ENCODE measurements around the gene FAM193B. TPM values are rescaled to one million over a fixed set of nuclear protein-coding genes. Genes with fewer than 3 reads are reported as not detected.

The FAM193B gene
- total and polyA plus RNA-seq, 9 of the 15 experiments (the other 6 are each of a cell fraction or from before 2014, with no cell fraction given): 4.4 to 76.4 (median 37.3) TPM

GRCh38 chr5:177538876-177539275 lies 15.5 kb downstream of the FAM193B start (continued):
- no peak for TF ChIP-seq CREB1 (IDR thresholded peaks at IDR 0.05)
- TF ChIP-seq CREB1 (CRISPR knock-in tag; IDR thresholded peaks at IDR 0.05): no peak
- no peak for TF ChIP-seq DDX20 (tag; IDR thresholded peaks at IDR 0.05; ENCODE audit: low read depth)
- TF ChIP-seq ZBTB49 (CRISPR knock-in tag; IDR thresholded peaks at IDR 0.05; ENCODE audit: borderline replicate concordance): no peak

GRCh38 chr5:177537389-177538361 lies 16.7 kb downstream of the FAM193B start:
- no peak overlapping the region for H3K9ac ChIP-seq (ENCODE audit: insufficient read depth in 1 of 2, low read depth in 2 of 2, low read length in 2 of 2)
- TF ChIP-seq CREB3 (tag; conservative IDR thresholded peaks at IDR 0.05; ENCODE audit: low read depth) (no peak), FOS (IDR thresholded peaks at IDR 0.05; ENCODE audit: extremely low read depth, insufficient read length) (no peak), TBP (optimal IDR thresholded peaks at IDR 0.05; ENCODE audit: low read depth, low read length) (no peak), MEF2A (IDR thresholded peaks at IDR 0.05; ENCODE audit: control insufficient read depth, low read depth, low read length) (no peak), ZNF197 (CRISPR knock-in tag; IDR thresholded peaks at IDR 0.05; ENCODE audit: low read depth) (no peak), DACH1 (IDR thresholded peaks at IDR 0.05; ENCODE audit: partially characterized antibody) (no peak), UBTF (IDR thresholded peaks at IDR 0.05; ENCODE audit: borderline replicate concordance in 1 of 2, low read depth in 2 of 2, low read length in 2 of 2) (no peak), ZNF717 (CRISPR knock-in tag; IDR thresholded peaks at IDR 0.05) (no peak), RFX7 (CRISPR knock-in tag; IDR thresholded peaks at IDR 0.05) (no peak), POLR2A (conservative IDR thresholded peaks at IDR 0.05) (no peak)

More at GRCh38 chr5:177537389-177538361, 16.7 kb downstream of the FAM193B start:
- Histone ChIP-seq H3K79me2 (ENCODE audit: control insufficient read depth, insufficient read depth, low read length) (peaks cover 11% of the 10 kb centered on the region; the same call in 2 of the 3 replicates), H3K4me1 (replicated peaks in 1 of 2; ENCODE audit: control insufficient read depth in 2 of 2, insufficient read depth in 2 of 2, low read length in 2 of 2) (no peaks in the 10 kb centered on the region), H4K20me1 (replicated peaks; ENCODE audit: control insufficient read depth, insufficient read depth, low read length) (0 out of 2 replicates have a peak, but pooled peaks cover 3% of the 10 kb centered on the region), H3K27me3 (ENCODE audit: control insufficient read depth in 2 of 2, insufficient read depth in 2 of 2, low read length in 2 of 2) (no peaks in the 10 kb centered on the region), H3K9me3 (replicated peaks; ENCODE audit: control insufficient read depth, insufficient read depth, low read depth, low read length) (no peaks in the 10 kb centered on the region), H3K27ac (ENCODE audit: extremely low read depth, low read depth, low read length) (no peak overlapping the region), H3K9me1 (ENCODE audit: control insufficient read depth, insufficient read depth, low read length) (no peaks in the 10 kb centered on the region), H2AFZ (ENCODE audit: low read depth, low read length) (no peak overlapping the region), H3K4me2 (ENCODE audit: insufficient read depth, low read length) (no peak overlapping the region), H3K4me3 (no peak overlapping the region), H3K36me3 (ENCODE audit: control insufficient read depth, insufficient read depth, low read length) (peaks cover 88% of the 10 kb centered on the region; the same call in 2 of the 3 replicates)
- ATAC-seq: no peak
- in situ Hi-C loops (cut with MboI) (no loop called here), intact Hi-C loops (cut with micrococcal nuclease) (no loop called here)
- ChIA-PET CTCF (ENCODE audit: low intra/inter-chr PET ratio) (interaction anchor here (0.6 kb wide), 1 partner anchor 12 kb away, joined by 3 read pairs; no protein-coding TSS in a partner anchor), POLR2A (interaction anchor here (0.6 to 1.4 kb wide), 6 partner anchors 9 to 603 kb away, joined by 3 to 7 read pairs (median 4); no protein-coding TSS in a partner anchor)
- DNase-seq (ENCODE audit: extremely low read depth in 1 of 4, low spot score in 3 of 4): no peak
- BruUV-seq (replicated peaks): no TSS peak
- WGBS (ENCODE audit: insufficient coverage, low coverage, missing lambda C conversion rate): 75% methylated on average over 15 of the region's 15 CpGs
- no peak for FAIRE-seq

Measured in K562 (cell line).